Mucosa of rectum (tissue), 2 donors: ENCODE measurements around the gene FCRL5.
"Not testable (repeated sequence)": the region's sequence is repeated elsewhere in the genome, so short reads cannot be mapped to it uniquely, and the experiment has no call there.

Experiments
- H3K27ac ChIP-seq, 2 donors: one replicate each; pipeline ENCODE4 v1.7.0; 2013; ENCODE audit warnings: inconsistent platforms in 2 of 2, low read depth in 2 of 2, low read length in 2 of 2
- H3K27me3 ChIP-seq, 2 donors: one replicate each; pipeline ENCODE4 v1.7.0; 2013; ENCODE audit warnings: low read length in 2 of 2; ENCODE audit not compliant: control insufficient read depth in 2 of 2, insufficient read depth in 2 of 2
- H3K36me3 ChIP-seq, 2 donors: one replicate each; pipeline ENCODE4 v1.7.0; 2013; ENCODE audit warnings: low read length in 2 of 2; ENCODE audit not compliant: control insufficient read depth in 2 of 2, insufficient read depth in 2 of 2
- H3K4me1 ChIP-seq, 2 donors: one replicate each; pipeline ENCODE4 v1.7.0; 2013; ENCODE audit warnings: low read length in 2 of 2, mild to moderate bottlenecking in 1 of 2; ENCODE audit not compliant: control insufficient read depth in 2 of 2, insufficient read depth in 2 of 2
- H3K4me3 ChIP-seq, 2 donors: one replicate each; pipeline ENCODE4 v1.7.0; 2013; ENCODE audit warnings: low read length in 2 of 2
- H3K9ac ChIP-seq, 2 donors: one replicate each; pipeline ENCODE4 v1.7.0; 2013; ENCODE audit warnings: low read length in 2 of 2, low read depth in 1 of 2, mild to moderate bottlenecking in 1 of 2
- H3K9me3 ChIP-seq, 2 donors: one replicate each; pipeline ENCODE4 v1.7.0; 2013; ENCODE audit warnings: low read length in 2 of 2; ENCODE audit not compliant: control insufficient read depth in 2 of 2
- donor health status: healthy.
- donor health status: Normal muscosa, but diverticular disease.

The FCRL5 gene

GRCh38 chr1:157490467-157491165 lies 61.7 kb downstream of the FCRL5 start:
- Histone ChIP-seq H3K27ac (no peak overlapping the region), H3K9me3 (no peaks in the 10 kb centered on the region), H3K4me1 (peaks cover 0 to 2% of the 10 kb centered on the region in 2 donors), H3K36me3 (no peaks in the 10 kb centered on the region), H3K9ac (no peak overlapping the region), H3K4me3 (no peak overlapping the region), H3K27me3 (no peaks in the 10 kb centered on the region)

- H3K9me3 ChIP-seq: no peaks in the 10 kb centered on the region
- no peaks in the 10 kb centered on the region for H3K27me3 ChIP-seq
- peaks cover 0 to 2% of the 10 kb centered on the region in 2 donors for H3K4me1 ChIP-seq
- no peak overlapping the region for H3K4me3 ChIP-seq
- H3K27ac ChIP-seq: no peak overlapping the region
- H3K36me3 ChIP-seq: no peaks in the 10 kb centered on the region
- H3K9ac ChIP-seq: no peak overlapping the region
Measured at GRCh38 chr1:157488156-157488555, 64.2 kb downstream of the FCRL5 start.

GRCh38 chr1:157487504-157487903 lies 64.8 kb downstream of the FCRL5 start:
- Histone ChIP-seq H3K4me3 (no peak overlapping the region), H3K9ac (no peak overlapping the region), H3K36me3 (no peaks in the 10 kb centered on the region), H3K27ac (no peak overlapping the region), H3K9me3 (no peaks in the 10 kb centered on the region), H3K4me1 (peaks cover 0 to 2% of the 10 kb centered on the region in 2 donors), H3K27me3 (no peaks in the 10 kb centered on the region)

- Histone ChIP-seq H3K9me3 (no peaks in the 10 kb centered on the region), H3K4me1 (peaks cover 0 to 2% of the 10 kb centered on the region in 2 donors)
Measured at GRCh38 chr1:157487096-157487495, 65.2 kb downstream of the FCRL5 start.

GRCh38 chr1:157486400-157486799 lies 65.9 kb downstream of the FCRL5 start:
- H3K9me3 ChIP-seq, H3K27ac ChIP-seq, H3K4me1 ChIP-seq, H3K9ac ChIP-seq, H3K27me3 ChIP-seq, H3K36me3 ChIP-seq, H3K4me3 ChIP-seq: not testable (repeated sequence)

More at GRCh38 chr1:157487096-157487495, 65.2 kb downstream of the FCRL5 start:
- Histone ChIP-seq H3K4me3 (no peak overlapping the region), H3K27me3 (no peaks in the 10 kb centered on the region), H3K27ac (no peak overlapping the region), H3K36me3 (no peaks in the 10 kb centered on the region), H3K9ac (no peak overlapping the region)

- H3K27ac ChIP-seq: no peak overlapping the region
Measured at GRCh38 chr1:157485793-157486192, 66.5 kb downstream of the FCRL5 start.

GRCh38 chr1:157484573-157484972 lies 67.7 kb downstream of the FCRL5 start:
- Histone ChIP-seq H3K36me3 (no peaks in the 10 kb centered on the region), H3K4me1 (no peaks in the 10 kb centered on the region), H3K27me3 (no peaks in the 10 kb centered on the region), H3K27ac (no peak overlapping the region), H3K4me3 (no peak overlapping the region), H3K9me3 (no peaks in the 10 kb centered on the region), H3K9ac (no peak overlapping the region)

More at GRCh38 chr1:157485793-157486192, 66.5 kb downstream of the FCRL5 start:
- H3K36me3 ChIP-seq: no peaks in the 10 kb centered on the region
- H3K9ac ChIP-seq: no peak overlapping the region
- H3K27me3 ChIP-seq: no peaks in the 10 kb centered on the region
- H3K4me1 ChIP-seq: peaks cover 0 to 2% of the 10 kb centered on the region in 2 donors
- H3K9me3 ChIP-seq: no peaks in the 10 kb centered on the region
- H3K4me3 ChIP-seq: no peak overlapping the region

- H3K9me3 ChIP-seq: no peaks in the 10 kb centered on the region
- H3K27me3 ChIP-seq: no peaks in the 10 kb centered on the region
- H3K36me3 ChIP-seq: no peaks in the 10 kb centered on the region
- no peak overlapping the region for H3K27ac ChIP-seq
- H3K4me3 ChIP-seq: no peak overlapping the region
- no peaks in the 10 kb centered on the region for H3K4me1 ChIP-seq
- no peak overlapping the region for H3K9ac ChIP-seq
Measured at GRCh38 chr1:157483635-157484034, 68.7 kb downstream of the FCRL5 start.

GRCh38 chr1:157482717-157483116 lies 69.6 kb downstream of the FCRL5 start:
- H3K9ac ChIP-seq: no peak overlapping the region
- no peaks in the 10 kb centered on the region for H3K36me3 ChIP-seq
- no peaks in the 10 kb centered on the region for H3K27me3 ChIP-seq
- no peak overlapping the region for H3K4me3 ChIP-seq
- no peaks in the 10 kb centered on the region for H3K4me1 ChIP-seq
- no peak overlapping the region for H3K27ac ChIP-seq
- H3K9me3 ChIP-seq: no peaks in the 10 kb centered on the region

- no peak overlapping the region for H3K27ac ChIP-seq
- H3K36me3 ChIP-seq: no peaks in the 10 kb centered on the region
- no peaks in the 10 kb centered on the region for H3K27me3 ChIP-seq
- no peaks in the 10 kb centered on the region for H3K4me1 ChIP-seq
- H3K4me3 ChIP-seq: no peak overlapping the region
- no peak overlapping the region for H3K9ac ChIP-seq
- no peaks in the 10 kb centered on the region for H3K9me3 ChIP-seq
Measured at GRCh38 chr1:157482174-157482573, 70.1 kb downstream of the FCRL5 start.
